SK-N-MC (cell line): Measurements from ENCODE around the gene SMTNL1.

Experiments
- DNase-seq: peaks from one replicate; pipeline ENCODE4 v3.0.0-alpha.2; 2011; ENCODE audit warnings: low read depth, low spot score
- H3K27ac ChIP-seq: fragments of 200-600 bp; sonication (generic); 2 replicates; pipeline ENCODE4 v1.5.1; 2016; ENCODE audit warnings: mixed run types
- H3K36me3 ChIP-seq: fragments of 200-600 bp; sonication (generic); 2 replicates; pipeline ENCODE4 v1.6.1; 2017; ENCODE audit warnings: antibody characterized with exemption, low read length, mixed read lengths; ENCODE audit not compliant: insufficient read depth
- H3K4me3 ChIP-seq: fragments of 200-600 bp; sonication (generic); 2 replicates; pipeline ENCODE4 v1.5.1; 2016
- H3K9ac ChIP-seq: fragments of 200-600 bp; sonication (generic); 2 replicates; pipeline ENCODE4 v1.8.0; 2017; ENCODE audit warnings: mixed run types, mixed read lengths; ENCODE audit not compliant: insufficient read length
- H3K9me3 ChIP-seq: fragments of 200-600 bp; sonication (generic); 2 replicates; pipeline ENCODE4 v1.6.1; 2017; ENCODE audit warnings: low read depth, mild to moderate bottlenecking, antibody characterized with exemption, low read length, moderate library complexity, mixed read lengths
- EZH2 ChIP-seq: fragments of 200-600 bp; sonication (generic); IDR thresholded peaks from one replicate; pipeline ENCODE4 v1.6.1; 2017; ENCODE audit warnings: antibody characterized with exemption
- FOXP2 ChIP-seq: optimal IDR thresholded peaks from 2 replicates; pipeline ENCODE3; 2011; ENCODE audit warnings: mild to moderate bottlenecking, moderate library complexity; ENCODE audit not compliant: insufficient read depth; ENCODE audit errors: extremely low read length, control extremely low read depth
- POLR2AphosphoS5 ChIP-seq: IDR thresholded peaks from 2 replicates; pipeline ENCODE4 v1.6.1; 2012; ENCODE audit warnings: mild to moderate bottlenecking, low read depth, low read length, borderline replicate concordance

SMTNL1 gene

DNA sequence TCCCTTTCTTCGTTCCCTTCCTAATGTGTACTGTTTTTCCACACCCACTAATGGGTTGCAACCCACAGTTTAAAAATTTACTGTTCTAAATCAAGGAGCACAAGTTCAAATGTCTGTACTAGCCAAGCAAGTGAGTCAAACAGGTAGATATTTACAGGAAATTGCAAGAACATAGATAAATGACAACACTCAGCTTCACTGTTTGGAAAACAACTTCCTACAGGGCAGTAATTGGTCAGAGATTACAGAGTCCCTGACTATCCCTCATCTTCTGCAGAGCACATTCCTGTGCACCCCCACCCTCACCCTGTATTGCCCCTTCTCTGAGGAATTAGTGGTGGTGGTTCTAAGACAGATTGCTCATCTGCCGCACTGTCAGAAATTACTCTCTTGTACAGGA, 62.0 kb downstream of the SMTNL1 start:
- H3K36me3 ChIP-seq, result no peaks in the 10 kb centered on the region
- no peak overlapping the region for H3K9ac ChIP-seq
- DNase-seq, result no peak
- no peak for TF ChIP-seq POLR2AphosphoS5
- TF ChIP-seq FOXP2, result no peak
- TF ChIP-seq EZH2, result no peak
- H3K9me3 ChIP-seq, result no peaks in the 10 kb centered on the region
- H3K4me3 ChIP-seq, result no peak overlapping the region
- no peak overlapping the region for H3K27ac ChIP-seq
